Neural progenitor cell (in vitro differentiated cells): ENCODE data around the gene PTGDS. TPM values are rescaled to one million over a fixed set of nuclear protein-coding genes. Genes with fewer than 3 reads are reported as not detected.
A peak's percentile ranks its signal among the peaks of the same experiment; 100 is the strongest.

Experiments used
- DNase-seq: peaks from one replicate; pipeline ENCODE4 v3.0.0-alpha.2; 2016; ENCODE audit warnings: low spot score
- H2AFZ ChIP-seq: fragments of 200-600 bp; sonication (generic); replicated peaks from 2 replicates; pipeline ENCODE4 v1.6.1; 2016; ENCODE audit warnings: antibody characterized with exemption
- H3F3A ChIP-seq: fragments of 200-600 bp; sonication (generic); 2 replicates; pipeline ENCODE4 v1.6.1; 2016; ENCODE audit warnings: antibody characterized with exemption, low read depth
- H3K27ac ChIP-seq: fragments of 200-600 bp; sonication (generic); 2 replicates; pipeline ENCODE4 v1.5.1; 2016; ENCODE audit warnings: mild to moderate bottlenecking
- H3K27me3 ChIP-seq: fragments of 200-600 bp; sonication (generic); 2 replicates; pipeline ENCODE4 v1.6.1; 2016; ENCODE audit warnings: mild to moderate bottlenecking, moderate library complexity
- H3K36me3 ChIP-seq: fragments of 200-600 bp; sonication (generic); 2 replicates; pipeline ENCODE4 v1.5.1; 2016
- H3K4me1 ChIP-seq: fragments of 200-600 bp; sonication (generic); 2 replicates; pipeline ENCODE4 v1.6.1; 2016; ENCODE audit warnings: mixed run types
- H3K4me2 ChIP-seq: fragments of 200-600 bp; sonication (generic); 2 replicates; pipeline ENCODE4 v1.6.1; 2016
- H3K4me3 ChIP-seq: fragments of 200-600 bp; sonication (generic); 2 replicates; pipeline ENCODE4 v1.5.1; 2016
- H3K79me2 ChIP-seq: fragments of 200-600 bp; sonication (generic); 2 replicates; pipeline ENCODE4 v1.6.1; 2016; ENCODE audit warnings: low read depth
- H3K9ac ChIP-seq: fragments of 200-600 bp; sonication (generic); 2 replicates; pipeline ENCODE4 v1.6.1; 2016
- H3K9me3 ChIP-seq: fragments of 200-600 bp; sonication (generic); 2 replicates; pipeline ENCODE4 v1.5.1; 2016; ENCODE audit warnings: low read depth
- H4K20me1 ChIP-seq: fragments of 200-600 bp; sonication (generic); 2 replicates; pipeline ENCODE4 v1.6.1; 2016; ENCODE audit warnings: low read depth
- H3K27ac Mint-ChIP-seq: 3 replicates; pipeline ENCODE4 v1.8.0; 2021; ENCODE audit warnings: mixed read lengths
- H3K27me3 Mint-ChIP-seq: 2 replicates; pipeline ENCODE4 v1.8.0; 2022; ENCODE audit warnings: low read depth, mild to moderate bottlenecking, inconsistent platforms, moderate library complexity, mixed read lengths; ENCODE audit not compliant: insufficient read depth
- H3K36me3 Mint-ChIP-seq: 3 replicates; pipeline ENCODE4 v1.8.0; 2021; ENCODE audit warnings: mixed read lengths
- H3K4me1 Mint-ChIP-seq: 3 replicates; pipeline ENCODE4 v1.8.0; 2021; ENCODE audit warnings: mixed read lengths
- H3K4me3 Mint-ChIP-seq: 3 replicates; pipeline ENCODE4 v1.8.0; 2021; ENCODE audit warnings: mild to moderate bottlenecking, moderate library complexity, mixed read lengths
- H3K9me3 Mint-ChIP-seq: 3 replicates; pipeline ENCODE4 v1.8.0; 2020; ENCODE audit warnings: mixed read lengths
- EZH2 ChIP-seq: fragments of 200-600 bp; sonication (generic); IDR thresholded peaks from 2 replicates; pipeline ENCODE4 v1.6.1; 2017; ENCODE audit warnings: antibody characterized with exemption, mild to moderate bottlenecking, moderate library complexity
- EZH2phosphoT487 ChIP-seq: fragments of 200-600 bp; sonication (generic); IDR thresholded peaks from 2 replicates; pipeline ENCODE4 v1.6.1; 2017; ENCODE audit warnings: antibody characterized with exemption
- total RNA-seq: library from RNA; depleted of rRNA; stranded (reverse); fragments of >200 nt; gene quantifications from 2 replicates; pipeline ENCODE4 v1.2.3, GENCODE V29; 2015; ENCODE audit warnings: low replicate concordance
- TF ChIP-seq, protein P1 (sequence below): fragments of 200-600 bp; sonication (generic); IDR thresholded peaks from 2 replicates; pipeline ENCODE4 v1.5.1; 2017; ENCODE audit warnings: antibody characterized with exemption, mild to moderate bottlenecking

Gene PTGDS
- total RNA-seq, 1 donor from 2014 or later: not detected

DNA sequence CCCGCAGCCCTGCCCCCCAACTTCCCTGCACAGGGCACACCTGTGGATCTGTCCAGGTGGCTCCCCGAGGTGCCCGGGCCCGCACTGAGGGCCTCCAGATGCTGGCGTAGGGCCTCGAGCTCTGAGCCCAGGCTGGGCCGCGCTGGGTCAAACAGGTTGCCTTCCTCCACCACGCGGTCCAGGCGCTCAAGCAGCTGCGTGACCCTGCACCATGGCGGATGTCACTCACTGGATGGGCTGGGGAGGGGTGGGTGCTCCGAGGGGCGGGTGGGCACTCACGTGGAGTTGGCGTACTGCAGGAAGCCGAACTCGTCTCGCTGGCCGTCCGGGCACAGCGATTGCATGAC lies 45.3 kb downstream of the PTGDS start:
- TF ChIP-seq EZH2phosphoT487 (no peak), EZH2 (no peak)
- TF ChIP-seq, protein P1, sequence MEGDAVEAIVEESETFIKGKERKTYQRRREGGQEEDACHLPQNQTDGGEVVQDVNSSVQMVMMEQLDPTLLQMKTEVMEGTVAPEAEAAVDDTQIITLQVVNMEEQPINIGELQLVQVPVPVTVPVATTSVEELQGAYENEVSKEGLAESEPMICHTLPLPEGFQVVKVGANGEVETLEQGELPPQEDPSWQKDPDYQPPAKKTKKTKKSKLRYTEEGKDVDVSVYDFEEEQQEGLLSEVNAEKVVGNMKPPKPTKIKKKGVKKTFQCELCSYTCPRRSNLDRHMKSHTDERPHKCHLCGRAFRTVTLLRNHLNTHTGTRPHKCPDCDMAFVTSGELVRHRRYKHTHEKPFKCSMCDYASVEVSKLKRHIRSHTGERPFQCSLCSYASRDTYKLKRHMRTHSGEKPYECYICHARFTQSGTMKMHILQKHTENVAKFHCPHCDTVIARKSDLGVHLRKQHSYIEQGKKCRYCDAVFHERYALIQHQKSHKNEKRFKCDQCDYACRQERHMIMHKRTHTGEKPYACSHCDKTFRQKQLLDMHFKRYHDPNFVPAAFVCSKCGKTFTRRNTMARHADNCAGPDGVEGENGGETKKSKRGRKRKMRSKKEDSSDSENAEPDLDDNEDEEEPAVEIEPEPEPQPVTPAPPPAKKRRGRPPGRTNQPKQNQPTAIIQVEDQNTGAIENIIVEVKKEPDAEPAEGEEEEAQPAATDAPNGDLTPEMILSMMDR: no peak
- H3K9me3 Mint-ChIP-seq: no peaks in the 10 kb centered on the region
- Histone ChIP-seq H3K4me1 (peaks cover 24% of the 10 kb centered on the region), H3K79me2 (no peaks in the 10 kb centered on the region), H3K9me3 (no peaks in the 10 kb centered on the region), H4K20me1 (peaks cover 13% of the 10 kb centered on the region), H3K4me2 (no peak overlapping the region), H3K4me3 (no peak overlapping the region), H3K27ac (no peak overlapping the region), H3F3A (peaks cover 16% of the 10 kb centered on the region), H3K9ac (no peak overlapping the region), H3K27me3 (peaks cover 12% of the 10 kb centered on the region), H3K36me3 (no peaks in the 10 kb centered on the region), H2AFZ (no peak overlapping the region)
- no peaks in the 10 kb centered on the region for H3K36me3 Mint-ChIP-seq
- no peak overlapping the region for H3K27ac Mint-ChIP-seq
- H3K27me3 Mint-ChIP-seq: peaks cover 3% of the 10 kb centered on the region
- no peak for DNase-seq
- H3K4me1 Mint-ChIP-seq: peaks cover 8% of the 10 kb centered on the region
- no peak overlapping the region for H3K4me3 Mint-ChIP-seq

DNA sequence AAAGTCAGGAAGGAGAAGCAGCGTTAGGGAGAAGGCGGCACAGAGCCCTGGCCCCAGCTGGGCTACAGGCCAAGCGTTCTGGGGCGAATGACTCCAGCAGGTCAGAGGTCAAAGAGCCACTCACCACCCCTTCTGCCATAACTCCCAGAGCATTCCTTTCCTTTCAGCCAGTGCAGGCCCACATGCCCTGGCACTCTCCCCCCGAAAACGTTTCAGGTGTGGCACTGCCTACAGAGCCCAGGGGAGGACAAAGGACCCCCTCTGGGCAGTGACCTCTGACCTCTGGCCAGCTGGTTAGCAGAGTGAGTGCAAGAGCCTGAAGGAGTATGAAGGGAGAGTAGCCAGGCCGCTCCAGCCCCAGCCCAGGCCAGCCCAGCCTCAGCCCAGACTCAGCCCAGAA lies 45.9 kb downstream of the PTGDS start:
- H4K20me1 ChIP-seq: peaks cover 13% of the 10 kb centered on the region
- no peaks in the 10 kb centered on the region for H3K9me3 Mint-ChIP-seq
- H2AFZ ChIP-seq: no peak overlapping the region
- peaks cover 3% of the 10 kb centered on the region for H3K27me3 Mint-ChIP-seq
- no peak overlapping the region for H3K4me3 ChIP-seq
- H3K9ac ChIP-seq: no peak overlapping the region
- no peaks in the 10 kb centered on the region for H3K79me2 ChIP-seq
- no peaks in the 10 kb centered on the region for H3K36me3 ChIP-seq
- H3K27me3 ChIP-seq: peaks cover 13% of the 10 kb centered on the region
- H3K9me3 ChIP-seq: no peaks in the 10 kb centered on the region
- H3F3A ChIP-seq: peaks cover 16% of the 10 kb centered on the region
- TF ChIP-seq EZH2phosphoT487 (no peak), EZH2 (no peak)
- TF ChIP-seq, protein P1: no peak
- peaks cover 8% of the 10 kb centered on the region for H3K4me1 Mint-ChIP-seq
- peak overlapping the region; percentile 42 for H3K4me2 ChIP-seq
- no peak overlapping the region for H3K27ac Mint-ChIP-seq
- peak; percentile 56 for DNase-seq
- no peak overlapping the region for H3K4me3 Mint-ChIP-seq
- no peak overlapping the region for H3K27ac ChIP-seq
- peaks cover 24% of the 10 kb centered on the region for H3K4me1 ChIP-seq
- H3K36me3 Mint-ChIP-seq: no peaks in the 10 kb centered on the region

DNA sequence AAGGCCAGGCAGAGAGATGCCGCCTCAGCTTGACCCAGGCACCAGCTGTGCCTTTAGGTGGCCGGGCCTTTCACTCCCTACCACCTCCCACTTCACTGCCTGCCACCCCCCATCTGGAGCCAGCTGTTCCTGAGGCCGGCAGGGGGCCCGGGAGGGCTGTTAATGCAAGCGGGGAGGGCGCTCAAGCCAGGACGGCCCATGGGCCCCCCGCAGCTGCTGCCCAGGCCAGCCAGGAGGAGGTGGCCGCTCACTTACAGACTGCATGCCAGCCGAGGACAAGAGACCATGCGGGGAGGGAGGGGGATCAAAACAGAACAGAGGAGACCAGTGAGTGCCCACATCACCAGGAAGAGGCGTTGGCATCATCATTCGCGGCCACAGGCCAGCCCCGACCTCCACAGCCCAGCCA lies 46.3 kb downstream of the PTGDS start:
- H3K4me3 ChIP-seq: no peak overlapping the region
- TF ChIP-seq EZH2phosphoT487 (no peak), EZH2 (no peak)
- TF ChIP-seq, protein P1: no peak
- H3K27me3 ChIP-seq: peaks cover 17% of the 10 kb centered on the region
- no peak overlapping the region for H3K27ac ChIP-seq
- peaks cover 13% of the 10 kb centered on the region for H4K20me1 ChIP-seq
- DNase-seq: no peak
- H3K79me2 ChIP-seq: no peaks in the 10 kb centered on the region
- H3K9me3 ChIP-seq: no peaks in the 10 kb centered on the region
- no peaks in the 10 kb centered on the region for H3K36me3 Mint-ChIP-seq
- peaks cover 8% of the 10 kb centered on the region for H3K4me1 Mint-ChIP-seq
- peaks cover 20% of the 10 kb centered on the region for H3F3A ChIP-seq
- no peaks in the 10 kb centered on the region for H3K9me3 Mint-ChIP-seq
- peaks cover 24% of the 10 kb centered on the region for H3K4me1 ChIP-seq
- H3K27me3 Mint-ChIP-seq: peaks cover 3% of the 10 kb centered on the region
- H3K27ac Mint-ChIP-seq: no peak overlapping the region
- H3K9ac ChIP-seq: no peak overlapping the region
- H2AFZ ChIP-seq: no peak overlapping the region
- H3K4me3 Mint-ChIP-seq: no peak overlapping the region
- no peaks in the 10 kb centered on the region for H3K36me3 ChIP-seq
- H3K4me2 ChIP-seq: no peak overlapping the region
